Trophoblast cell (in vitro differentiated cells and primary cell): ENCODE results near the gene DIAPH1.

Experiments
- DNase-seq, 2 donors: peaks; one replicate each; pipeline ENCODE4 v3.0.0-alpha.2; 2016
- H2AFZ ChIP-seq: 2 replicates; pipeline ENCODE4 v1.6.1; 2013; ENCODE audit warnings: low read length, moderate library complexity, mild to moderate bottlenecking; ENCODE audit not compliant: insufficient read depth, poor library complexity
- H2AK5ac ChIP-seq: 2 replicates; pipeline ENCODE4 v1.6.1; 2013; ENCODE audit warnings: mild to moderate bottlenecking, low read length
- H2BK120ac ChIP-seq: 2 replicates; pipeline ENCODE4 v1.6.1; 2013; ENCODE audit warnings: low read length, mild to moderate bottlenecking, moderate library complexity; ENCODE audit not compliant: insufficient read depth, poor library complexity
- H2BK12ac ChIP-seq: 2 replicates; pipeline ENCODE4 v1.6.1; 2013; ENCODE audit warnings: mild to moderate bottlenecking, low read length, moderate library complexity
- H2BK5ac ChIP-seq: 2 replicates; pipeline ENCODE4 v1.6.1; 2013; ENCODE audit warnings: low read length, low read depth, moderate library complexity, mild to moderate bottlenecking; ENCODE audit not compliant: poor library complexity
- H3K14ac ChIP-seq: 2 replicates; pipeline ENCODE4 v1.6.1; 2013; ENCODE audit warnings: mild to moderate bottlenecking, low read length
- H3K18ac ChIP-seq: 2 replicates; pipeline ENCODE4 v1.6.1; 2013; ENCODE audit warnings: mild to moderate bottlenecking, low read length
- H3K23ac ChIP-seq: 2 replicates; pipeline ENCODE4 v1.6.1; 2013; ENCODE audit warnings: low read length
- H3K27ac ChIP-seq: 2 replicates; pipeline ENCODE4 v1.5.1; 2013; ENCODE audit warnings: low read depth, mild to moderate bottlenecking, inconsistent platforms, low read length, moderate library complexity
- H3K27me3 ChIP-seq: 2 replicates; pipeline ENCODE4 v1.6.1; 2013; ENCODE audit warnings: inconsistent platforms, mild to moderate bottlenecking, low read length, moderate library complexity; ENCODE audit not compliant: insufficient read depth
- H3K36me3 ChIP-seq, 2 experiments: 1 replicate in 1 of 2; 2 replicates in 1 of 2; pipeline ENCODE4 v1.6.1; 2013; ENCODE audit warnings: low read length in 2 of 2, mild to moderate bottlenecking in 2 of 2, moderate library complexity in 1 of 2; ENCODE audit not compliant: insufficient read depth in 2 of 2, control insufficient read depth in 1 of 2
- H3K4ac ChIP-seq: 2 replicates; pipeline ENCODE4 v1.6.1; 2013; ENCODE audit warnings: low read depth, mild to moderate bottlenecking, low read length, moderate library complexity
- H3K4me1 ChIP-seq, 2 experiments: 1 replicate in 1 of 2; 2 replicates in 1 of 2; pipeline ENCODE4 v1.6.1; 2013; ENCODE audit warnings: low read length in 2 of 2, mild to moderate bottlenecking in 2 of 2, moderate library complexity in 1 of 2; ENCODE audit not compliant: insufficient read depth in 2 of 2, control insufficient read depth in 1 of 2
- H3K4me2 ChIP-seq: 2 replicates; pipeline ENCODE4 v1.6.1; 2013; ENCODE audit warnings: inconsistent platforms, mild to moderate bottlenecking, low read length, moderate library complexity
- H3K4me3 ChIP-seq: 2 replicates; pipeline ENCODE4 v1.5.1; 2013; ENCODE audit warnings: mild to moderate bottlenecking, low read depth, low read length, inconsistent platforms
- H3K79me1 ChIP-seq: one replicate; pipeline ENCODE4 v1.6.1; 2013; ENCODE audit warnings: low read length
- H3K79me2 ChIP-seq: 2 replicates; pipeline ENCODE4 v1.6.1; 2013; ENCODE audit warnings: low read length, mild to moderate bottlenecking; ENCODE audit not compliant: control insufficient read depth, insufficient read depth, poor library complexity
- H3K9ac ChIP-seq: 2 replicates; pipeline ENCODE4 v1.6.1; 2013; ENCODE audit warnings: mild to moderate bottlenecking, low read length
- H3K9me3 ChIP-seq: 2 replicates; pipeline ENCODE4 v1.6.1; 2013; ENCODE audit warnings: low read depth, mild to moderate bottlenecking, control low read depth, inconsistent platforms, low read length; ENCODE audit not compliant: insufficient read depth
- H4K12ac ChIP-seq: 2 replicates; pipeline ENCODE4 v1.6.1; 2013; ENCODE audit warnings: low read depth, mild to moderate bottlenecking, low read length, moderate library complexity
- H4K8ac ChIP-seq: 2 replicates; pipeline ENCODE4 v1.6.1; 2013; ENCODE audit warnings: low read depth, mild to moderate bottlenecking, low read length, moderate library complexity
- H4K91ac ChIP-seq: one replicate; pipeline ENCODE4 v1.6.1; 2013; ENCODE audit warnings: low read depth, mild to moderate bottlenecking, low read length, moderate library complexity
- WGBS: extraction: QIAGEN DNeasy Blood & Tissue Kit; methylation state at CpG from one replicate; pipeline ENCODE4 v1.1.7; 2013; ENCODE audit warnings: missing lambda C conversion rate; ENCODE audit not compliant: insufficient read length, insufficient coverage; ENCODE audit errors: extremely low coverage; 5-methylcytosine and 5-hydroxymethylcytosine counted together

The DIAPH1 gene

GRCh38 chr5:141524604-141525597 is 93.9 kb downstream of the DIAPH1 start:
- Histone ChIP-seq H3K18ac (no peak overlapping the region), H3K4me1 (peaks cover 14 to 26% of the 10 kb centered on the region in 2 experiments), H3K9me3 (no peaks in the 10 kb centered on the region), H3K27ac (peak overlapping the region; percentile 58), H2AFZ (peak overlapping the region; percentile 48), H2BK5ac (peak overlapping the region; percentile 84), H3K4ac (peak overlapping the region; percentile 49), H3K79me1 (peaks cover 25% of the 10 kb centered on the region), H3K36me3 (peaks cover 31 to 44% of the 10 kb centered on the region in 2 experiments), H3K9ac (no peak overlapping the region), H3K79me2 (peaks cover 2% of the 10 kb centered on the region), H4K91ac (peak overlapping the region; percentile 77), H3K27me3 (no peaks in the 10 kb centered on the region), H4K8ac (peak overlapping the region; percentile 66), H3K4me3 (no peak overlapping the region), H3K14ac (peak overlapping the region; percentile 72), H3K4me2 (no peak overlapping the region), H2BK12ac (peak overlapping the region; percentile 67), H3K23ac (no peak overlapping the region), H2BK120ac (peak overlapping the region; percentile 21), H2AK5ac (peak overlapping the region; percentile 76), H4K12ac (no peak overlapping the region)
- DNase-seq = peak; percentile 92 to 96
- WGBS = no CpG with 5 or more reads among the region's 12 CpGs

- no CpG with 5 or more reads among the region's 8 CpGs for WGBS
- H2AK5ac ChIP-seq = peak overlapping the region; percentile 55
- H2BK5ac ChIP-seq = peak overlapping the region; percentile 64
- H3K23ac ChIP-seq = no peak overlapping the region
- H2AFZ ChIP-seq = no peak overlapping the region
- H3K4me1 ChIP-seq = peaks cover 11 to 29% of the 10 kb centered on the region in 2 experiments
- DNase-seq = no peak
- no peak overlapping the region for H3K27ac ChIP-seq
- peak overlapping the region; percentile 92 for H2BK12ac ChIP-seq
- peak overlapping the region; percentile 48 for H2BK120ac ChIP-seq
- peaks cover 2% of the 10 kb centered on the region for H3K79me2 ChIP-seq
- no peak overlapping the region for H3K4me2 ChIP-seq
- peak overlapping the region; percentile 61 for H3K14ac ChIP-seq
- peaks cover 25 to 38% of the 10 kb centered on the region in 2 experiments for H3K36me3 ChIP-seq
- no peaks in the 10 kb centered on the region for H3K27me3 ChIP-seq
- no peak overlapping the region for H4K12ac ChIP-seq
- peak overlapping the region; percentile 36 for H3K18ac ChIP-seq
- no peaks in the 10 kb centered on the region for H3K9me3 ChIP-seq
- peak overlapping the region; percentile 46 for H4K8ac ChIP-seq
- H3K4ac ChIP-seq = peak overlapping the region; percentile 68
- peak overlapping the region; percentile 77 for H4K91ac ChIP-seq
- no peak overlapping the region for H3K4me3 ChIP-seq
- H3K9ac ChIP-seq = no peak overlapping the region
- H3K79me1 ChIP-seq = peaks cover 31% of the 10 kb centered on the region
Observed at GRCh38 chr5:141523991-141524390, 94.8 kb downstream of the DIAPH1 start.

DNA sequence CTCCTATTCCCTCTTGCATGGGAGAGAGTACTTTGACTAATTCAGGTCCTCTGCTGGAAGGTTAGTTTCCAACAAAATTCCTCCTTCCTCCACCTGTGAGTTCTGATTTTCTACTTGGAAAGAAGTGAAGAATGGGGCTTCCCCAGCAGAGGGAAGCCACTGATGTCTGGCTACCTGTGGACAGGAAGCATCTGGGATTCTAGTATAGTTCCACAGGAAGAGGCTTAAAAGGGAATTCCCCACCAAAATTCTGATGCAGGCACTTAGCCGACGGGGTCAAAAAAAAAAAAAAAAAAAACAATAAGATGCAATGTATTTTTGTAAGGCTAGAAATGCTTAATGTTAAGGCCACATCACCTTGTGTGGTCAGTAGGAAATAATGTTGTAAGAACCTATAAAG is 96.5 kb downstream of the DIAPH1 start:
- Histone ChIP-seq H3K14ac (no peak overlapping the region), H3K4ac (no peak overlapping the region), H2AK5ac (no peak overlapping the region), H4K8ac (no peak overlapping the region), H2BK120ac (no peak overlapping the region), H3K79me2 (peaks cover 6% of the 10 kb centered on the region), H4K91ac (no peak overlapping the region), H3K4me2 (no peak overlapping the region), H3K9me3 (no peaks in the 10 kb centered on the region), H3K79me1 (peaks cover 44% of the 10 kb centered on the region), H3K9ac (no peak overlapping the region), H3K18ac (no peak overlapping the region), H4K12ac (no peak overlapping the region), H3K27ac (peak overlapping the region; percentile 94), H3K23ac (no peak overlapping the region), H3K4me3 (no peak overlapping the region), H2BK12ac (no peak overlapping the region), H3K27me3 (no peaks in the 10 kb centered on the region), H2AFZ (no peak overlapping the region), H2BK5ac (peak overlapping the region; percentile 51), H3K36me3 (peaks cover 19 to 29% of the 10 kb centered on the region in 2 experiments), H3K4me1 (peaks cover 25 to 42% of the 10 kb centered on the region in 2 experiments)
- no peak for DNase-seq
- WGBS = no CpG with 5 or more reads among the region's 2 CpGs

GRCh38 chr5:141521244-141521781 is 97.5 kb downstream of the DIAPH1 start:
- peaks cover 53% of the 10 kb centered on the region for H3K79me1 ChIP-seq
- no peak overlapping the region for H3K4me2 ChIP-seq
- no peak overlapping the region for H4K8ac ChIP-seq
- H3K18ac ChIP-seq = no peak overlapping the region
- peak overlapping the region; percentile 47 for H2BK120ac ChIP-seq
- H3K36me3 ChIP-seq = peaks cover 12 to 28% of the 10 kb centered on the region in 2 experiments
- no peak overlapping the region for H2BK12ac ChIP-seq
- no peak overlapping the region for H3K4ac ChIP-seq
- no peak overlapping the region for H3K14ac ChIP-seq
- no CpG with 5 or more reads among the region's 2 CpGs for WGBS
- no peak overlapping the region for H2AFZ ChIP-seq
- H3K9ac ChIP-seq = no peak overlapping the region
- H3K27ac ChIP-seq = peak overlapping the region; percentile 94
- no peaks in the 10 kb centered on the region for H3K9me3 ChIP-seq
- DNase-seq = peak; percentile 48 to 72
- peaks cover 6% of the 10 kb centered on the region for H3K79me2 ChIP-seq
- no peak overlapping the region for H3K4me3 ChIP-seq
- no peak overlapping the region for H4K12ac ChIP-seq
- H3K4me1 ChIP-seq = peaks cover 33 to 52% of the 10 kb centered on the region in 2 experiments
- no peaks in the 10 kb centered on the region for H3K27me3 ChIP-seq
- no peak overlapping the region for H2AK5ac ChIP-seq
- H3K23ac ChIP-seq = no peak overlapping the region
- H4K91ac ChIP-seq = peak overlapping the region; percentile 39
- peak overlapping the region; percentile 81 for H2BK5ac ChIP-seq
